ENCODE data around the gene C16orf92.

GRCh38 chr16:30011714-30012504, 11.1 kb upstream of the C16orf92 start:
- no peak for TF ChIP-seq POLR2AphosphoS5 (IDR thresholded peaks at IDR 0.05; ENCODE audit: low read depth, low read length)
- no peak for TF ChIP-seq ZNF335 (CRISPR knock-in tag; IDR thresholded peaks at IDR 0.05)
- TF ChIP-seq RAD21 (CRISPR knock-in tag; IDR thresholded peaks at IDR 0.05) = no peak
- TF ChIP-seq, protein P1, sequence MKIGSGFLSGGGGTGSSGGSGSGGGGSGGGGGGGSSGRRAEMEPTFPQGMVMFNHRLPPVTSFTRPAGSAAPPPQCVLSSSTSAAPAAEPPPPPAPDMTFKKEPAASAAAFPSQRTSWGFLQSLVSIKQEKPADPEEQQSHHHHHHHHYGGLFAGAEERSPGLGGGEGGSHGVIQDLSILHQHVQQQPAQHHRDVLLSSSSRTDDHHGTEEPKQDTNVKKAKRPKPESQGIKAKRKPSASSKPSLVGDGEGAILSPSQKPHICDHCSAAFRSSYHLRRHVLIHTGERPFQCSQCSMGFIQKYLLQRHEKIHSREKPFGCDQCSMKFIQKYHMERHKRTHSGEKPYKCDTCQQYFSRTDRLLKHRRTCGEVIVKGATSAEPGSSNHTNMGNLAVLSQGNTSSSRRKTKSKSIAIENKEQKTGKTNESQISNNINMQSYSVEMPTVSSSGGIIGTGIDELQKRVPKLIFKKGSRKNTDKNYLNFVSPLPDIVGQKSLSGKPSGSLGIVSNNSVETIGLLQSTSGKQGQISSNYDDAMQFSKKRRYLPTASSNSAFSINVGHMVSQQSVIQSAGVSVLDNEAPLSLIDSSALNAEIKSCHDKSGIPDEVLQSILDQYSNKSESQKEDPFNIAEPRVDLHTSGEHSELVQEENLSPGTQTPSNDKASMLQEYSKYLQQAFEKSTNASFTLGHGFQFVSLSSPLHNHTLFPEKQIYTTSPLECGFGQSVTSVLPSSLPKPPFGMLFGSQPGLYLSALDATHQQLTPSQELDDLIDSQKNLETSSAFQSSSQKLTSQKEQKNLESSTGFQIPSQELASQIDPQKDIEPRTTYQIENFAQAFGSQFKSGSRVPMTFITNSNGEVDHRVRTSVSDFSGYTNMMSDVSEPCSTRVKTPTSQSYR (CRISPR knock-in tag; IDR thresholded peaks at IDR 0.05; ENCODE audit: borderline replicate concordance) = no peak
- no peak for TF ChIP-seq SUZ12 (IDR thresholded peaks at IDR 0.05; ENCODE audit: low read depth, low read length)
- TF ChIP-seq IRF1 (CRISPR knock-in tag; IDR thresholded peaks at IDR 0.05; ENCODE audit: low read depth) = no peak
